ENCODE measurements around the gene NEB.
"Not testable (repeated sequence)": the region's sequence is repeated elsewhere in the genome, so short reads cannot be mapped to it uniquely, and the experiment has no call there.

NEB gene

DNA sequence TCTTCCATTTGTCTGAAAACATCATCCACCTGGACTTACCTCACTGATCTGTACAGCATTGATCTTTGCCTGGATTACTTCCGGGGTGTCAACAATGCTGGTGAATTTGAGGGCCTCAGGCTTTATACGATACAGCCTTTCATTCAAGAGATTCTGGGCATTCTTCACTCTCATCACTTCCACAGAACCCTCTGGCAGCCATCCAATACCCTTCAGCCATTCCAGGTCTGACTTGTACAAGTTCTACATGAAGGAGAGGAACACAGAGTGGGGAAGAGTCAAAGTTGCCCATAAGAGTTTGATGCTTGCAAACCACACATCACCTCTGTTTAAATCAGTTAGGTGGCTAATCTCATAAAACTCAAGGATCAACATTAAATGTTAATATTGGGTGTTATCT lies 130.7 kb downstream of the NEB start:
- not testable (repeated sequence) for DNase-seq

DNA sequence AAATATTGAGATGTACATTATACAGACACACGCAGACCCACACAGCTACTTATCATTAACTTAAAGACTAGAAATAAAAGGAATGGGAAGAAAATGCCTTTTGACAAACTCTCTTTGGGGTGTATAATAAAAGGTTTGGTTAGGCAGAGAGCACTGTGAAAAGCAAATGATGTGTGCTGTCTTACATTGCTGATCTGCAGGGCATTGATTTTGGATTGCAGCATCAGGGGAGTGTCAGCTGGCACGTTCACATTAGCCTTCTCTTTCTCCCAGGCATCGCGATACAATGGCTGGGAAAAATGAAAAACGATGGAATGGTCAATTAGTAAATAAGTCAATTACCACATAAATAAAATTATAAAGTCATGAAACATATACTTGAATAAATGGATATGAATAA lies 131.9 kb downstream of the NEB start:
- DNase-seq, result not testable (repeated sequence)

DNA sequence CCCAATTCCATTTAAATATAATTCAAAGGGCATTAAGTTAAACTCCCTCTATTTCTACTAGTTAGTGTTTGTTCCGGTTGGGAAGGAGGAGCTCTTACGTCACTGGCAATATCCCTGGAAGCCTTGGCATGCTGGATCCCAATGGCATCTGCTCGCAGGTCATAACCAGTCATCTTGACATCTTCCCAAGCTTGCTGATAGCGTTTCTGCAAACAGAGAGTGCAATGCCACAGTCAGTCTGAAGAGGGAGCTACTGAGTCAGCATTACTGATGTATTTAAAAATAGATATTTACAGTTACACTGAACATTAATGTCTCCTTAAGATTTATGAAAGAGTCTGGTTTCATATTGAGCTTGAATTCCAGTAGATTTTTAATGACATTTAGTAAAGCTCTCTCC lies 132.5 kb downstream of the NEB start:
- DNase-seq, result not testable (repeated sequence)

DNA sequence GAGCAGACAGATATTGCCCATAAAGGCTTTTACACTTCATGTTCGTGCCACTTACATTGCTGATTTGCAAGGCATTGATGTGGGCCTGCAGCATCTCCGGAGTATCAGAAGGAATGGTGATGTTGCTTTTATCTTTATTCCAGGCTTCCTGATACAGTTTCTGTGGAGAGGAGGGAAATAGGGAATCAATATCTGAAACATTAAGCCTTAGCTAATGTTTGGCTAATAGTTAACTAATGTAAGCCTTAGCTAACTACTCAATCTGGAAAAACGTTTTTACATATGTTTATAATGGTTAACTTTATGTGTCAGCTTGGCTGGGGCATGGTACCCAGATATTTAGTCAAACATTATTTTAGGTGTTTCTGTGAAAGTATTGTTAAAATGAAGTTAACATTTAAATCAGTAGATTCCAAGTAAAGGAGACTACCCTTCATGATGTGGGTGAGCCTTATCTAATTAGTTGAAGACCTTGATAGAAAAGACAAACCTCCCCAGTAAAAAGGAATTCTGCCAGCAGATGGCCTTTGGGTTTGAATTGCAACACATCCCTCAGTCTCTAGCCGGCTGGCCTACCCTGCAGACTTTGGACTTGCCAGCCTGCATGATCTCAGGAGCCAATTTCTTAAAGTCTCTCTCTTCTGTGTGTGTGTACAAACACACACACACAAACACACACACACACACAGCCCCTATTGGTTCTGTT lies 137.2 kb downstream of the NEB start:
- DNase-seq, result not testable (repeated sequence)

DNA sequence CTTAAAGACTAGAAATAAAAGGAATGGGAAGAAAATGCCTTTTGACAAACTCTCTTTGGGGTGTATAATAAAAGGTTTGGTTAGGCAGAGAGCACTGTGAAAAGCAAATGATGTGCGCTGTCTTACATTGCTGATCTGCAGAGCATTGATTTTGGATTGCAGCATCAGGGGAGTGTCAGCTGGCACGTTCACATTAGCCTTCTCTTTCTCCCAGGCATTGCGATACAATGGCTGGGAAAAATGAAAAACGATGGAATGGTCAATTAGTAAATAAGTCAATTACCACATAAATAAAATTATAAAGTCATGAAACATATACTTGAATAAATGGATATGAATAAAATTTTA lies 142.4 kb downstream of the NEB start:
- not testable (repeated sequence) for DNase-seq

DNA sequence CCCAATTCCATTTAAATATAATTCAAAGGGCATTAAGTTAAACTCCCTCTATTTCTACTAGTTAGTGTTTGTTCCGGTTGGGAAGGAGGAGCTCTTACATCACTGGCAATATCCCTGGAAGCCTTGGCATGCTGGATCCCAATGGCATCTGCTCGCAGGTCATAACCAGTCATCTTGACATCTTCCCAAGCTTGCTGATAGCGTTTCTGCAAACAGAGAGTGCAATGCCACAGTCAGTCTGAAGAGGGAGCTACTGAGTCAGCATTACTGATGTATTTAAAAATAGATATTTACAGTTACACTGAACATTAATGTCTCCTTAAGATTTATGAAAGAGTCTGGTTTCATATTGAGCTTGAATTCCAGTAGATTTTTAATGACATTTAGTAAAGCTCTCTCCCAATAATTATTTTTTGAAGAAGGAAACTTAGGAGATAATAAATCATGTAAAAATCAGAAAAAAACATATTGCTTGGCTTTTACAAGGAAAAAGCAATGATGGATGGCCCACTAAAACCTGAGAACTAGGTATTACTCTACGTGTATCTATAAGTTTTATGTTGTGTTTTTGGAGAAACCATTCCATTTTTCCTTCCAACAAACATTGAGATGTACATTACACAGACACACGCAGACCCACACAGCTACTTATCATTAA lies 142.9 kb downstream of the NEB start:
- not testable (repeated sequence) for DNase-seq

DNA sequence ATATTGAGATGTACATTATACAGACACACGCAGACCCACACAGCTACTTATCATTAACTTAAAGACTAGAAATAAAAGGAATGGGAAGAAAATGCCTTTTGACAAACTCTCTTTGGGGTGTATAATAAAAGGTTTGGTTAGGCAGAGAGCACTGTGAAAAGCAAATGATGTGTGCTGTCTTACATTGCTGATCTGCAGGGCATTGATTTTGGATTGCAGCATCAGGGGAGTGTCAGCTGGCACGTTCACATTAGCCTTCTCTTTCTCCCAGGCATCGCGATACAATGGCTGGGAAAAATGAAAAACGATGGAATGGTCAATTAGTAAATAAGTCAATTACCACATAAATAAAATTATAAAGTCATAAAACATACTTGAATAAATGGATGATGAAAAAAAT lies 153.0 kb downstream of the NEB start:
- not testable (repeated sequence) for DNase-seq

DNA sequence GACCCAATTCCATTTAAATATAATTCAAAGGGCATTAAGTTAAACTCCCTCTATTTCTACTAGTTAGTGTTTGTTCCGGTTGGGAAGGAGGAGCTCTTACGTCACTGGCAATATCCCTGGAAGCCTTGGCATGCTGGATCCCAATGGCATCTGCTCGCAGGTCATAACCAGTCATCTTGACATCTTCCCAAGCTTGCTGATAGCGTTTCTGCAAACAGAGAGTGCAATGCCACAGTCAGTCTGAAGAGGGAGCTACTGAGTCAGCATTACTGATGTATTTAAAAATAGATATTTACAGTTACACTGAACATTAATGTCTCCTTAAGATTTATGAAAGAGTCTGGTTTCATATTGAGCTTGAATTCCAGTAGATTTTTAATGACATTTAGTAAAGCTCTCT lies 153.6 kb downstream of the NEB start:
- not testable (repeated sequence) for DNase-seq

DNA sequence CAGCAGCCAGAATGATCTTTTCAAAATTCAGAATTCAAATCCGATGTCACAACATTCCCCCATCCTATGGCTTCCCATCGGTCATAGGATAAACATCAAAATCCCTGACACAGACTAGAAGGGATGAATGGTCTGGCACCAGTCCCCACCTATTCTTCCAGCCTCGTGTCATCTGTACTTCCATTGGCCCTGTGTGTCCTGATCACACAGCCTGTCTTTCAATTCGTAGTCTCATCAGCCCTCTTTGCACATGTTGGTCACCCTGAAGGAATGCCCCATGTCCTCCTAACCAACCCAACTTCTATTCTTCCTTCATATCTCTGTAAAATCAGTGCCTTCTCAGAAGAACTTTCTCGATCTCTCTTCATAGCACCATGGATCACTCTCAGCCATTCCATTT lies 157.2 kb downstream of the NEB start:
- DNase-seq, result no peak

DNA sequence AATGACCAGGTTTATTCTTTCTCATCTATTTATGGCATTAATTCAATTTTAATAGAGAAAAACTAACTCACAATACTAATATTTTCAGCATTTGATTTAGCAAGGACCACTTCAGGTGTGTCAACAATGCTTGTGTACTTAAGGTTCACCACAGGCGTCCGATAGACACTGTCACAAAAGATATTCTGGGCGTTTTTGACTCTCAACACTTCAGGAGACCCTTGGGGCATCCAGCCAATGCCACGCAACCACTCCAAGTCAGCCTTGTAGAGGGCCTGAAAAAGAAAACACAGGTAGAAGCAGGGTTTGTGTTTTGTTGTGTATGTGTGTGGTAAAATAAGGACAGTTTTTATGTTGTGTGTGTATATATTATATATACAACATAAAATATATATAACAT lies 158.2 kb downstream of the NEB start:
- DNase-seq, result no peak

DNA sequence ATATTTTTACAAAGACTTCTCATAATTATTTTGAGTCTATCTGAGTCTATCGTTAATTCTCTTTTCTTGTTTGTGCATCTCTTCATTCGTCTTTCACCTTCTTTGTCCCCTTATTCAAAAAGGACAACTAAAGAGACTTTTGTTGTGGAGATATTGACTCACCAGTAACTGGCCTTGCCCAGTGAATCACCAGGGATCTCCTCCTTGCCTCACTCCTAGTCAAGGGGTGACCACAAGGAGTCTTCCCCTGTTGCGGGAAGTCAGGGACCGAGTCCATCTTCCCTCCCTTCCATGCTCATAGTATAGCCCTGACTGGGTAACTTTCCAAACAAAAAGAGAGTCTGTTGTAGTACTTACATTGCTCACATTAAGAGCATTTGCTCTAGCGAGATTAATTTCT lies 158.9 kb downstream of the NEB start:
- no peak for DNase-seq

DNA sequence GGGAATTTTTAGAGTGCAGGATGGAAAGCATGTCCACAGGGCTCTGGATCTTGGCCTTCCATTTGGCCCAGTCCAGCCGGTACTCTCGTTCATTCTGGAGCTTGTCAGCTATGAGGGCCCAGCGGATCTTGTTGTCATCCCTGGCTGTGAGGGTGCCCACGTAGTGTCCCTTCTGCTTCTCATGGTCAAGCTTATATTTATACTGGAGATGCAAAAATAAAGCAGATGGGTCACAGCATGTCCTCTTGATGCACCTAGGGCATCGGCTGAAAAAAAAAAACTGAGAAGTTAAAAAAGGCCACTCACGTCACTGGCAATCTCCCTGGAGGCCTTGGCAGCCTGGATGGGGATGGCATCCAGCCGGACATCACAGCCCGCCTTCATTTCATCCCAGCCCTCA lies 164.1 kb downstream of the NEB start:
- no peak for DNase-seq

DNA sequence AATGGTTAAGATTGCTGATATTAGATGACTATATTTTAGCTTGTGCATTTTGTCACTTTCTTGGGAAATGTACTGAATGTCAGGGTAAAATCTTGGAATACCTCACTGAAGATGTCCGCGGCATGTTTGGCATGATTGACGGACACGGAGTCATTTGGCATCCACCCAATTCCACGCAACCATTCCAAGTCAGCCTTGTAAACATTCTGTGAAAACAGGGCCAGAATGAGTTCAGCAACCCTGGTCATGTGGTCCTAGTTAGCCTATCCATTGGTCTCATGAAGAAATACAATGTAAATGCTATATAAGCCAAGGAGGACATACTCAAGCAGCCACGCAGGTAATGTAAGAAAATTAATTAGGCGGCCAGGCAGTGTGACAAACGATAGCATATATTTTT lies 165.1 kb downstream of the NEB start:
- no peak for DNase-seq

DNA sequence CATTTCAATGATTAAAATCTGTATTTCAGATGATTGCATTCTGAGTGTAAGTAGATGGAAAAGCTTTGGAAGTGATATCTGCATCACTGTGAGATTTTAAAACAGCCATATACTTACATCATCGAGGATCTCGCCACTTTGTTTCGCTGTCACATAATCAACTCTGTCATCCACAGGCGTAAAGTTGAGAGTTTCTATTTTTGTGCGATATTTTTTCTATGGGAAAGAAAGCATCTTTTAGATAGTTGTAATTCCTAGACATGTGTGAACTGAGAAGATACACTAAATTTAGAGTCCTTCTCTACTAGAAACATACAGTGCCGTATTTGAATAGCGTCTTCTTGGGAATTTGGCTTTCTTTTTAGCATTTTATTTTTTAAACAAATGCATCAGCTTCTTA lies 165.8 kb downstream of the NEB start:
- DNase-seq, result no peak

DNA sequence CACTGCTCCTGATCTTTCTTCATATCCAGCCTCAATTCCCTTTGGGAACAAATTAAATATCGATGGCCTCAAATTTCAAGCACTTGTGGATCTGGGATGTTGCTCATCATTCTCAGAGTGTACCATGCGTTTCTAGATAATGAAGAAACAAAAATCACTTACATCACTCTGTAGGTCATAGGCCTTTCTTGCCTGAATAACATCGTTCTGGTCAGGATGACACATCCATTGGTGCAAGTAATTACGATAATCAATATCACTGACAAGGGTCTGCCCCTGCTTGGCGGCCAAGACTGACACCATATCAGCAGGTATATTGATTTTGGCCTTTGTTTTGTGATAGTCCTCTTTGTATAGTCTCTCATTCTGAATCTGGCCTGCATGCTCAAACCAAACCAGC lies 167.3 kb downstream of the NEB start:
- no peak for DNase-seq

DNA sequence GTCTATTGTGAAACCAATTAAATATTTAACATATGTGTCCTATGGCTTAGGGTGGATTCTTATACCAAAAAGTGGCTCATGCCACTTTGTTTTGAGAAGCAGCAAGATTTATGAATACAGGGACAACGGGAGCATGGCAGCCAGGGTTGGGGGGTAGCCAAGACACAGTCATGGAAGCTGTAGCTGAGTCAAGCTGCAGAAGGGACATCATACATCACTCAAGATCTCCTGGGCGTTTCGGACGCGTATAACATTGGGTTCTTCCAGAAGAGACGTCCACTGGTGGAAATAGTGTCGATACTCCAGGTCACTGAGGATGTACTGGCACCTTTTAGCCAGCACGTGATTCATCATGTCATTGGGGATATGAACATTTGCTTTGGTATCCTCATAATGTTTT lies 171.9 kb downstream of the NEB start:
- no peak for DNase-seq

DNA sequence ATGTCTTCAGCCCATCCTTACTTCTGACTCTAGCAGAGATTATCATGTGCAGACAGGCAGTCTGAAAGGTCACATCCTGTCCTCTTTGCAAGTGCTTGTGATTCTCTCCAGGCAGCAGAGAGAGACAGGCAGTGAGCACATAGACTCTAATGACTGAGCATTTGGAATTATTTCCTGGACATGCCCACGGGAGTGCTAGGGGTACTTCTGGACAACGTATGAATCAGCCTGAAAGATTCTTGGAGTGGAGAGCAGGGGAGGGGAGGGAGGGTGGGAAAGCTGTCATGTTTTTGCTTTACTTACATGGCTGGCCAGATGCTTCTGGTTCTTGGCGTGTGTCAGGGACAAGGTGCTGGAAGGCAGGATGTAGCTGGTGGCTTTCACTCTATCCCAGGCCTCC lies 174.0 kb downstream of the NEB start:
- no peak for DNase-seq

DNA sequence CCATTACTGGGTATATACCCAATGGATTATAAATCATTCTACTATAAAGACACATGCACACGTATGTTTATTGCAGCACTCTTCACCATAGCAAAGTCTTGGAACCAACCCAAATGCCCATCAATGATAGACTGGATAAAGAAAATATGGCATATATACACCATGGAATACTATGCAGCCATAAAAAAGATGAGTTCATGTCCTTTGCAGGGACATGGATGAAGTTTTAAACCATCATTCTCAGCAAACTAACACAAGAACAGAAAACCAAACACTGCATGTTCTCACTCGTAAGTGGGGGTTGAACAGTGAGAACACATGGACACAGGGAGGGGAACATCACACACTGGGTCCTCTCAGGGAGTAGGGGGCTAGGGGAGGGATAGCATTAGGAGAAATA lies 174.8 kb downstream of the NEB start:
- DNase-seq, result not testable (repeated sequence)

DNA sequence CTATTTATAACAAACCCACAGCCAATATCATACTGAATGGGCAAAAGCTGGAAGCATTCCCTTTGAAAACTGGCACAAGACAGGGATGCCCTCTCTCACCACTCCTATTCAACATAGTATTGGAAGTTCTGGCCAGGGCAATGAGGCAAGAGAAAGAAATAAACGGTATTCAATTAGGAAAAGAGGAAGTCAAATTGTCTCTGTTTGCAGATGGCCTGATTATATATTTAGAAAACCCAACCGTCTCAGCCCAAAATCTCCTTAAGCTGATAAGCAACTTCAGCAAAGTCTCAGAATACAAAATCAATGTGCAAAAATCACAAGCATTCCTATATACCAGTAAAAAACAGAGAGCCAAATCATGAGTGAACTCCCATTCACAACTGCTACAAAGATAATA lies 176.4 kb downstream of the NEB start:
- DNase-seq, result not testable (repeated sequence)

DNA sequence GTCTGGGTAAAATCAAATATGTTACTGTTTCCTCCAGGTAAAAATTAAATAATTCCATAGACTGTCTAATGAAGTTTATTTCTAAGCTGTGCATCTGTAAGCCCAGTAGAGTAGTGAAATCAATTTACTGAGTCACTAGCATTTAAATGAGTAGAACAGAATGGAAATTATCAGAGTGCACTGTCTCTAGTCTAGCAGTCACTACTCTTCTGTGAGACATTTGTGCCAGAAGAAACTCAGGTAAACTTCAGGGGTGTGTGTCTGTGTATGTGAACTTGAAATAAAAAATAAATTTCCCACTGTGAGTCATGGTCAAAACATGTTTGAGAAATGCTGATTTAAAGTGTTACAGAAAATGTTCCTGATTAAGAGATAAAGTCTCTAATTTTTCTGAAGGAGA lies 178.2 kb downstream of the NEB start:
- DNase-seq, result no peak

DNA sequence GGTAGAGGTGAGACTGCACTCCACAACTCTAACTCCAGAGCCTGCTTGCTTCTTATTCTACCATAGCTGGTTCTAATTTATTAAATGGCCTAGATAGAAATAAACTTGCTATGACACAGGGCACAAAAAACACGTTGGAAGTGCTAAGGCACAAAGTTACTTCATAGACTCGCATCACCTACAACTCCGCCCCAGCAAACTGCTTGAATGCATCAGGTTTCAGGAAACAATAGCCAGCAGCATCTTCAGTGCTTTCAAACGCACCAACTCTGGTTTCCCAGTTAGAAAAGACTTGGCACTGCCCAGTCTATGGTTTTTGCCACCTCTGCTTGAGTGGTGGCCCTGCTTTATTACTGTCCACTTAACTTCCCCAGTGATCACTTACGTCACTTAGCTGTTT lies 182.0 kb downstream of the NEB start:
- DNase-seq, result no peak

DNA sequence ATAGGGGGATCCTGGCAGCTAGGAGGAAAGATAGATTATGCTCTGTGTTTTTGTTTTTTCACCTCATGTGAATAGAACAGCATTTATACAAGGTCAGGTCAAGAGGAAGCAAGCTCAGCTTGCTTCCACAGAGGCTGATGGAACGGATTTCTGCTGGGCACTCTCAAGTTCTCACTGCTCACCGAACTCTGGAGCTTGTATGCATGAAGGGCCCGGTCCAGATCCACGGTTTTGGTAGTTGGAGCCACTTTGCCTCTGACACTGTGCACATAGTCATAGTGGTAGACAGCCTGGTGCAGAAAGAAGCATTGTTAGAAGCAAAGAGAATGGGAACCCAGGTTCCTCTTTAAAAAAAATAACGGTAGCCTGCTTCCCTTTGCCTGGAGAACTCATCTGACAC lies 182.7 kb downstream of the NEB start:
- no peak for DNase-seq

DNA sequence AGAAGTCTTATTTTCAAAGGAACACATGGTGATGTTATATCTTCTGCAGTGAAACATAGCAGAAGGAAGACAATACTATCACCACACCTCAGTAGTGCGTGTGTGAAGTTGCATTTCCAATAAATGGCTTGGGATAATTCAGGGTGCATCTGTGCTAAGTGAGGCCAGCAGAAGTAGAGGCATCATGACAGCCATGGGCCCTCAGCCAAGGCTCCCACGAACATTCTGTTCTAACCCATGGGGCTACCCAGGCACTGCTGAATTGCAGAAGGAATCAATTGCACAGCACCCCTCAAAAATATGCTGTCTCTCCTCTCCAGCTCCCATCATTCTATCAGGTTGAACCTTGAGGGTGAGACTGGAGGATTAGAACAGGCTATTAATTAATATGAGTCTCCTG lies 185.1 kb downstream of the NEB start:
- no peak for DNase-seq

DNA sequence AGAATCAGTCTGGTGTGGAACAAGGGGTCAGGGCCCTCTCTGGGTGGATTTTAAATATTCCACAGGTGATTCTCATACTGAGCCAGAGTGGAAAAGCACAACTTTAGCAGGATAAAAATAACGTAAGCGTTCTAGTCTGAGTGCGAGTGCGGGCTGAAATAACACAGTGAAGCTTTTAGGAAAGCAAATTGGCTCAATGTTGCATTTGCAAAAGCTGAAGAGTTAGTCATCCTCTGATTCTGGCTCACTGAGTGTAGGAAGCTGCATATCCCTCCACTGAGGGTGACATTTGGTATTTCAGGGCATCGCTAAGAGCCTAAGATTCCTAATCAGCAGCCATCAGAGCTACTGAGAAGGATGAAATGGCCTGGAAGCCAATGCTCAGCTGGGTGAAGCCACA lies 189.8 kb downstream of the NEB start:
- no peak for DNase-seq

DNA sequence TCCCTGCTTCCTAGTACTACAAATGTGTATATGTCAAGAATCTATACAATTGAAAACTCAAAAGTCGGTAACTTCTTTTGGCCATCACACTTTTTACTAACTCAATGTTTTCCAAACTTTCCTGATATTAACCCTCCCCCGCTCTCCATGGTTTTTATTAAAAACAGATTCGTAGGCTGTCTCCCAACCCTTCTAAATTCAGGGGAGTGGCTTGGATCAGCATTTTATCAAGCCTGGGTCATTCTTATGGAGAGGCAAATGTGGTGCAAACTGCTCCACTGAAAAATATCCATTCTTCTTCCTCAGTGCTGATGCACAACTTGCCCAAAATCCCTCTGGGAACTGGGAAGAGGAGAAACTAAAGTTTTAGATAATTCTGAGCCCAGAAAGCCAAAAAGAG lies 190.4 kb downstream of the NEB start:
- no peak for DNase-seq
